ENCODE measurements around the gene AURKAIP1.
A peak's percentile ranks its signal among the peaks of the same experiment; 100 is the strongest.

Gene AURKAIP1

DNA sequence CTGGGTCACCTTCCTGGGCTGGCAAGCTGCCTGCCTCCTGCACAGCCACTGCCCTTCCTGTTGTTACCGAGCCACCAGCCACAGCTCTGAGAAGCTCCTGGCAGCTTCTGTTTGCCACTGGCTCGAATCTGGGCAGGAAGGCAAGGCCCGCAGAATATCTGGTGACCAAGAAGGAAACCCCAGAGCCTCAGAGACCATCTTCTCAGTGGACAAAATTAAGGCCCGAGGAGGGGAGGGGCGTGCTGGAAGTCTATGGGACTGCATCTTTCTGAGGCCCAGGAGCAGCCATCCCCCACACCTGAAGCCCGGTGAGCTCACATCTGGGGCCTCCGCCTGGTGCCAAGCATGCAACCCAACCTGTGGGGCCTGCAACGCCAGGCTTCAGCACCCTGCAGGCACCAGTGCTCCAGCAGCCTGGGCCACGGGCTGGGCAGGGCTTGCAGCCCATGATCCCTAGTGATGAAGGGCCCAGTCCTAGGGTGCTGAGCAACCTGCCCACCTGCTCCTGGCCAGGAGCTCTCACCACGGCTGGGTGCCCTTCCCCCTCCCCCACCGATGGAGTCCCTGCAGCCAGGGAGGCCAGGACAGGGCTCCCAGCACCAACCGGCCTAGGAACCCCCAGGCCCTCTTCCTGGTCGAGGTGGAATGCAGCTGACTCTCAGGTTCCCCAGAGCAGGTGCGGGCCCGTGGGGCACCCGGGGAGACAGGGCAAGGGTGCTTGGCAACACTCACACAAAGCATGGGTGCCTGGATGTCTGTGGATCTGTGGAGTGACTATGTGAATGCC is 49.5 kb downstream of the AURKAIP1 start:
- no peak for DNase-seq
- intact Hi-C loops (cut with DNase I) = loop anchor here (2.0 kb wide), 1 partner anchor 17 kb away; the partner anchor contains the start of gene PUSL1

DNA sequence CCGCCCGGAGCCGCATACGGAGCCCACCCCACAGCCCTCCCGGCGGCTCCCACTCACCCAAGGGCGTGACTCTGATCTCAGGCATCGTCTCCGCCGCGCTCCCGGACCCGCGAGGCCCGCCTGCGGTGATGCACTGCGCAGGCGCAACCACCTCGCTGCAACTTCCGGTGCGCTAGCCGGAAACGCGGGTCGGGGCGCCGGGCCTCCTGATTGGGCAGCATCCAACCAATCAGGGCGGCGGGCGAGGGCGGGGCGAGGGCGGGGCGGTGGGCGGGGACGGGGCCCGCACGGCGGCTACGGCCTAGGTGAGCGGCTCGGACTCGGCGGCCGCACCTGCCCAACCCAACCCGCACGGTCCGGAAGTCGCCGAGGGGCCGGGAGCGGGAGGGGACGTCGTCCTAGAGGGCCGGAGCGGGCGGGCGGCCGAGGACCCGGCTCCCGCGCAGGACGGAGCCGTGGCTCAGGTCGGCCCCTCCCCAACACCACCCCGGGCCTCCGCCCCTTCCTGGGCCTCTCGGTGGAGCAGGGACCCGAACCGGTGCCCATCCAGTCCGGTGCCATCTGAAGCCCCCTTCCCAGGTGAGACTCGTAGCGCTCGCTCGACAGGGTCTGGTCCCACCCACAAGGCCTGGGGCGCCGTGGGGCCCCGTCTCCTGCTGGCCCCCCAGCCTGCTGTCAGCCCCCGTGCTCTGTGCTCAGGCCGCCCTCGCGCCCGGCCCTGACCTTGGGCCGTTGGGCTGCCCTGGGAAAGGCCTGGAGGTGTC is 50.3 kb downstream of the AURKAIP1 start, which contains the start of the genes CPTP and INTS11:
TSS of gene CPTP (plus strand) at position 279 of the 764 bp plus-strand sequence. CDS start 2,109 bp downstream, outside the sequence.
TSS of gene INTS11 (minus strand) at position 137 of the 764 bp plus-strand sequence. CDS start at position 85, 52 bp downstream.
- DNase-seq = peak; percentile 89 to 98 (median 93)
- intact Hi-C loops (cut with DNase I) = loop anchor here (2.0 kb wide), 1 partner anchor 16 kb away; the partner anchor contains the start of gene PUSL1

DNA sequence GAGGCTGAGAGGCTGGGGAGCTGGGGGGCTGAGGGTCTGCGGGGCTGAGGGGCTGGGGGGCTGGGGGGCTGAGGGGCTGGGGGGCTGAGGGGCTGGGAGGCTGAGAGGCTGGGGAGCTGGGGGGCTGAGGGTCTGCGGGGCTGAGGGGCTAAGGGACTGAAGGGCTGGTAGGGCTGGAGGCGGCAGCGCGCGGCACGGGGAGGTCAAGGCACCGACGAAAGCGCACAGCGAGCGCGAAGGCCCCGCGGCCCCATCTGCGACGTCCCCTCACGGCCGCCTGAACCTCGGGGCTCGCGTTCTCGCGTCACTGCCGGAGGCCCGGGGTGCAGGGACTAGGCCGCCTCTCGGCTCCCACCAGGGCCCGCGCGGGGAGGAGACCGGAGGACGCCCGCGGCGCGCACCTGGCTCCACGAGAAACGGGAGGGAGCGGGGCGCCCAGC is 50.9 kb downstream of the AURKAIP1 start:
- no peak for DNase-seq
- intact Hi-C loops (cut with DNase I) = loop anchor here (2.0 kb wide), 1 partner anchor 15 kb away; the partner anchor contains the start of gene PUSL1

Measured in posterior cingulate gyrus (tissue), 11 donors.